Ovary (tissue), 10 donors: Measurements from ENCODE around the gene DGKA. TPM values are rescaled to one million over a fixed set of nuclear protein-coding genes. Genes with fewer than 3 reads are reported as not detected.

Source experiments
- DNase-seq, 5 donors: peaks; one replicate each; pipeline ENCODE4 v3.0.0-alpha.2; 2019 to 2020
- H3K27ac ChIP-seq, 2 donors: fragments of 200-600 bp; one replicate each; pipeline versions ENCODE4 v1.5.1 to v1.8.0; 2019 to 2022
- H3K27me3 ChIP-seq: fragments of 200-600 bp; one replicate; pipeline ENCODE4 v1.8.0; 2022
- H3K36me3 ChIP-seq: fragments of 200-600 bp; sonication (generic); one replicate; pipeline ENCODE4 v1.5.1; 2019
- H3K4me1 ChIP-seq: one replicate; pipeline ENCODE4 v1.8.1; 2013; ENCODE audit warnings: mild to moderate bottlenecking, moderate library complexity; ENCODE audit not compliant: insufficient read depth
- H3K4me3 ChIP-seq: fragments of 200-600 bp; sonication (generic); one replicate; pipeline ENCODE4 v1.5.1; 2017
- H3K9me3 ChIP-seq, 2 donors: fragments of 200-600 bp in 1 of 2; sonication (generic) in 1 of 2; one replicate each; pipeline versions ENCODE4 v1.5.1 to v1.8.1; 2013 to 2019; ENCODE audit warnings: mild to moderate bottlenecking in 1 of 2, moderate library complexity in 1 of 2
- EP300 ChIP-seq: sonication (generic); formaldehyde crosslinking; IDR thresholded peaks from one replicate; pipeline ENCODE4 v1.6.1; 2017; ENCODE audit warnings: antibody characterized with exemption
- POLR2A ChIP-seq: fragments of 450-650 bp; IDR thresholded peaks from one replicate; pipeline ENCODE4 v1.6.1; 2017; ENCODE audit warnings: antibody characterized with exemption, mild to moderate bottlenecking, moderate library complexity
- WGBS, 3 donors: extraction: QIAGEN DNeasy Blood & Tissue Kit in 1 of 3; methylation state at CpG; one replicate each; pipeline versions ENCODE4 v1.1.5 to v1.1.7; 2013 to 2017; 5-methylcytosine and 5-hydroxymethylcytosine counted together
- intact Hi-C, 4 donors: fragments of 100-400 bp; cut with DNase I; formaldehyde crosslinking; loops; one replicate each; pipeline versions ENCODE4 v1.11.0 to v1.15.1; 2022 to 2023
- long read RNA-seq, 3 donors: library from polyadenylated mRNA in 2 of 3; unstranded in 2 of 3; transcript quantifications; one replicate each; pipeline ENCODE4 v2.0.0 and lab custom pipeline, GENCODE V29; 2021 to 2026
- polyA plus RNA-seq, 2 donors: library from polyadenylated mRNA; stranded (reverse); fragments of 200-250 nt in 1 of 2; fragments of 350-450 nt in 1 of 2; fragmentation: Illumina TruSeq in 1 of 2; extraction: RNeasy Lipid Tissue Mini Kit (QIAGEN cat#74804) in 1 of 2; gene quantifications; one replicate each; pipeline ENCODE4 v1.2.3, GENCODE V29; 2013 to 2014
- total RNA-seq, 7 donors: library from RNA; depleted of rRNA in 2 of 7; stranded (reverse); fragments of >200 nt in 2 of 7; fragmentation: NEBNext Ultra II Directional in 3 of 7; extraction: Animal tissue kit (Norgen Biotek cat#: 25700) in 3 of 7; gene quantifications; one replicate each; pipeline versions ENCODE4 v1.1.0 to v1.2.4, GENCODE V29; 2016 to 2023
- TF ChIP-seq, protein P1 (sequence below), 3 donors: fragments of 450-650 bp in 2 of 3; fragments of 200-600 bp in 1 of 3; IDR thresholded peaks; one replicate each; pipeline versions ENCODE4 v1.5.1 to v1.8.0; 2016 to 2022; ENCODE audit warnings: antibody characterized with exemption in 3 of 3, mild to moderate bottlenecking in 1 of 3
- donor health status: DM: no; HTN: no; CAD: no; lungs with moderate emphysema.
- donor health status: DM: no; HTN: no; CAD: no.
- donor health status: Bipolar disorder and iron deficiency.
- donor health status: DM: yes; HTN: yes; CAD: no.
- donor health status: DM: no; HTN: no; CAD: no.
- donor health status: DM: yes; HTN: yes; CAD: no.

DGKA gene
- total RNA-seq = 10 to 100 TPM; 13.3 to 50.1 (median 26.0) TPM
- polyA plus RNA-seq = 10 to 100 TPM; 15.7 to 40.4 TPM
- long read RNA-seq, donor 1, partial matches to known transcripts = 6 of 56 reads
- long read RNA-seq, donor 1, other reads (novel, unspliced or antisense) = 43 of 56 reads
- long read RNA-seq, donor 2 = 0 reads
- long read RNA-seq, donor 3, partial matches to known transcripts = 1 of 25 reads
- long read RNA-seq, donor 3, other reads (novel, unspliced or antisense) = 19 of 25 reads

DNA sequence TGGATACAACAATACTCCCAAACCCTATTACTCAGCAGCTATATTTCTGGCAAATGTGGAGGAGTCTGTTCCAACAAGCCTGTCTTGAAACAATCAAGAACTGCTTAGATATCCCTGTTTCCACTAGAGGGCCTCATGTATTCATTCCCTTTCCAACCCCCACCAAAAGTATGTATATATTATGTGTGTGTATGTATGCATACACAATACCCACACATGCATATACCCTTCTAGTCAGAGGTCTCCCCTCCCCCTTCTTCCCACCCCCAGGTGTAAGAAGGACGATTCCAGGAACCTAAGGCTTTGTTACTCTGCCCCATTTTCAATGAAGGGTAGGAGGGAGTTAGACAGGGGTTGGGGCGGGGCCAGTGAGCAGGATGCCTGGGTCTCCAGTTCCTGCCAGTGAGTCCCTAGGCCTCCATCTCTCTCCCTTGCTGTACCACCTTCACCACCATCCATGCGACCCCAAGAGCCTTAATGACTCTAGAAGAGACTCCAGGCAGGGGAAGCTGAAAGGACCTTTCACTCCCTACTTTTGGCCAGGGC, at the start of gene DGKA:
TSS of gene DGKA (plus strand) at position 392 of the 546 bp plus-strand sequence. CDS start 5,342 bp downstream, outside the sequence.
- intact Hi-C loops = loop anchor here in 3 of 4 donors (5.0 kb wide), 4 partner anchors 41 to 194 kb away; partner anchors contain the start of genes GDF11 (in 1 of the 3) and RAB5B (in 1 of the 3)
- peak; percentile 24 to 54 (median 41) for DNase-seq
- no peaks in the 10 kb centered on the region for H3K9me3 ChIP-seq
- WGBS, 3 donors = 35 to 41% (median 39%) methylated on average over 3 of the region's 3 CpGs
- H3K27me3 ChIP-seq = no peaks in the 10 kb centered on the region
- no peaks in the 10 kb centered on the region for H3K36me3 ChIP-seq
- no peak for TF ChIP-seq EP300
- TF ChIP-seq, protein P1, sequence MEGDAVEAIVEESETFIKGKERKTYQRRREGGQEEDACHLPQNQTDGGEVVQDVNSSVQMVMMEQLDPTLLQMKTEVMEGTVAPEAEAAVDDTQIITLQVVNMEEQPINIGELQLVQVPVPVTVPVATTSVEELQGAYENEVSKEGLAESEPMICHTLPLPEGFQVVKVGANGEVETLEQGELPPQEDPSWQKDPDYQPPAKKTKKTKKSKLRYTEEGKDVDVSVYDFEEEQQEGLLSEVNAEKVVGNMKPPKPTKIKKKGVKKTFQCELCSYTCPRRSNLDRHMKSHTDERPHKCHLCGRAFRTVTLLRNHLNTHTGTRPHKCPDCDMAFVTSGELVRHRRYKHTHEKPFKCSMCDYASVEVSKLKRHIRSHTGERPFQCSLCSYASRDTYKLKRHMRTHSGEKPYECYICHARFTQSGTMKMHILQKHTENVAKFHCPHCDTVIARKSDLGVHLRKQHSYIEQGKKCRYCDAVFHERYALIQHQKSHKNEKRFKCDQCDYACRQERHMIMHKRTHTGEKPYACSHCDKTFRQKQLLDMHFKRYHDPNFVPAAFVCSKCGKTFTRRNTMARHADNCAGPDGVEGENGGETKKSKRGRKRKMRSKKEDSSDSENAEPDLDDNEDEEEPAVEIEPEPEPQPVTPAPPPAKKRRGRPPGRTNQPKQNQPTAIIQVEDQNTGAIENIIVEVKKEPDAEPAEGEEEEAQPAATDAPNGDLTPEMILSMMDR (IDR thresholded peaks at IDR 0.05) = peak in 2 of 3 donors; percentile 45 to 59
- peak within 1 kb of the TSS; percentile 83 for H3K4me3 ChIP-seq
- H3K27ac ChIP-seq = peak within 1 kb of the TSS; percentile 13 to 40
- peaks cover 20% of the 10 kb centered on the region for H3K4me1 ChIP-seq

DNA sequence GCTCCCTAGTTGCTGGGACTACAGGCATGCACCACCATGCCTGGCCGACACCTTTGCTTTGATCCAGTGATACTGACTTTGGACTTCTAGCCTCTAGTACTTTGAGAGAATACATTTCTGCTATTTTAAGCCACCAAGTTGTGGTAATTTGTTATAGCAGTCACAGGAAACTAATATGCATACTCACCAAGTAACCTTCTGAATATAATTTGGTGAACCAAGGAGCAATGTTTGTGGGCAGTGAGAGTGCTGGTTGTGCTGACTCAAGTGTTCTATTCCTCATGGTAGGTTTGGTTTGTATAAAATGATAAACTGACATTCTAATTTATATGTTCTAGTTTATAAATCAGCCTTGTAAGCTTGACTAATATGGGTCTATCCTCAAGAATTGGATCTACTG, 45.8 kb upstream of the DGKA start:
- 87 to 93% (median 87%) methylated on average over 1 of the region's 1 CpG for WGBS, 3 donors
- H3K36me3 ChIP-seq = no peaks in the 10 kb centered on the region
- intact Hi-C loops = no loop called here
- no peaks in the 10 kb centered on the region for H3K9me3 ChIP-seq
- TF ChIP-seq EP300 (no peak), POLR2A (no peak)
- TF ChIP-seq, protein P1 (IDR thresholded peaks at IDR 0.05) = no peak
- DNase-seq = no peak
- no peaks in the 10 kb centered on the region for H3K4me1 ChIP-seq
- no peak overlapping the region for H3K27ac ChIP-seq
- no peak overlapping the region for H3K4me3 ChIP-seq
- no peaks in the 10 kb centered on the region for H3K27me3 ChIP-seq

DNA sequence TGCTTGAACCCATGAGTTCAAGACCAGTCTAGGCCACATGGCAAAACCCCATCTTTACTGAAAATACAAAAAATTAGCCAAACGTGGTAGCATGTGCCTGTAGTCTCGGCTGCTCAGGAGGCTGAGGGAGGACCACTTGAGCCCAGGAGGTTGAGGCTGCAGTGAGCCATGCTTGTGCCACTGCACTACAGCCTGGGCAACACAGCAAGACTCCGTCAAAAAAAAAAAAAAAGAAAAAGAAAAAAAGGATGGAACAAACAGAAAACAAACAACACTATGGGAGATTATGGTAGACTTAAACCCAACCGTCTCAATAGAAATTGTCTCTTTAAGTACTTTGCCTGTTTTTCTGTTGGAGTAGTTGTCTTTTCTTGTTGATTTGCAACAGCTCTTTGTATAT, 39.7 kb upstream of the DGKA start:
- no peak for DNase-seq
- H3K9me3 ChIP-seq = no peaks in the 10 kb centered on the region
- H3K4me1 ChIP-seq = no peaks in the 10 kb centered on the region
- H3K27ac ChIP-seq = no peak overlapping the region
- WGBS, 3 donors = 83 to 92% (median 91%) methylated on average over 4 of the region's 4 CpGs
- H3K36me3 ChIP-seq = no peaks in the 10 kb centered on the region
- no peaks in the 10 kb centered on the region for H3K27me3 ChIP-seq
- H3K4me3 ChIP-seq = no peak overlapping the region
- TF ChIP-seq EP300 = no peak
- no peak for TF ChIP-seq POLR2A
- TF ChIP-seq, protein P1 (IDR thresholded peaks at IDR 0.05) = no peak
- intact Hi-C loops = no loop called here

DNA sequence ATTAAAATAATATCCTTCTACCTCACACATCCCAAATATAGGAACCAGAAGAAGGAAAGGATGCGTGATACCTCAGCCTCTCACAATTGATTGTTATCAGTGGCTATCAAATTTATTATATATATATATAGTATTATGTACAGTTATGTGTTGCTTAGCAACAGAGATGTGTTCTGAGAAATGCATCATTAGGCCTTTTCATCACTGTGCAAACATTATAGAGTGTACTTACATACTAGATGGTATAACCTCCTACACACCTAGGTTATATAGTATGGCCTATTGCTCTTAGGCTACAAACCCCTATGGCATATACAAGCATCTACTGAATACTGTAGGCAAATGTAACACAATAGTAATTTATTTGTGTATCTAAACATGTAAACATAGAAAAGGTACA, 37.2 kb upstream of the DGKA start:
- no peak for DNase-seq
- WGBS, 3 donors = 96 to 100% (median 98%) methylated on average over 1 of the region's 1 CpG
- Histone ChIP-seq H3K27me3 (no peaks in the 10 kb centered on the region), H3K4me1 (no peaks in the 10 kb centered on the region), H3K27ac (no peak overlapping the region), H3K4me3 (no peak overlapping the region), H3K36me3 (no peaks in the 10 kb centered on the region), H3K9me3 (no peaks in the 10 kb centered on the region)
- TF ChIP-seq, protein P1 (IDR thresholded peaks at IDR 0.05) = no peak
- TF ChIP-seq EP300 (no peak), POLR2A (no peak)
- intact Hi-C loops = no loop called here
